Measurements from ENCODE around the gene APOL4.
"Not testable (repeated sequence)": the region's sequence is repeated elsewhere in the genome, so short reads cannot be mapped to it uniquely, and the experiment has no call there.

The APOL4 gene

GRCh38 chr22:36155702-36156101, 45.9 kb downstream of the APOL4 start:
- DNase-seq (ENCODE audit: low read depth in 2 of 2) = no peak

GRCh38 chr22:36154423-36154945, 47.1 kb downstream of the APOL4 start:
- no peak for DNase-seq (ENCODE audit: low read depth in 2 of 2)

GRCh38 chr22:36153501-36154422, 47.8 kb downstream of the APOL4 start:
- no peak for DNase-seq (ENCODE audit: low read depth in 2 of 2)

- not testable (repeated sequence) for DNase-seq (ENCODE audit: low read depth in 2 of 2)
Measured at GRCh38 chr22:36152821-36153220, 48.8 kb downstream of the APOL4 start.

- DNase-seq (ENCODE audit: low read depth in 2 of 2) = no peak
Measured at GRCh38 chr22:36152088-36152487, 49.5 kb downstream of the APOL4 start.

- DNase-seq (ENCODE audit: low read depth in 2 of 2) = no peak
Measured at GRCh38 chr22:36151006-36151595, 50.5 kb downstream of the APOL4 start.

- DNase-seq (ENCODE audit: low read depth in 2 of 2) = no peak
Measured at GRCh38 chr22:36149441-36149840, 52.2 kb downstream of the APOL4 start.

- DNase-seq (ENCODE audit: low read depth in 2 of 2) = no peak
Measured at GRCh38 chr22:36148411-36148810, 53.2 kb downstream of the APOL4 start.

GRCh38 chr22:36147196-36147791, 54.3 kb downstream of the APOL4 start:
- no peak for DNase-seq (ENCODE audit: low read depth in 2 of 2)

- DNase-seq (ENCODE audit: low read depth in 2 of 2) = no peak
Measured at GRCh38 chr22:36145881-36146280, 55.7 kb downstream of the APOL4 start.

GRCh38 chr22:36144886-36145541, 56.6 kb downstream of the APOL4 start:
- no peak for DNase-seq (ENCODE audit: low read depth in 2 of 2)

- DNase-seq (ENCODE audit: low read depth in 2 of 2) = no peak
Measured at GRCh38 chr22:36143956-36144355, 57.7 kb downstream of the APOL4 start.

GRCh38 chr22:36143066-36143815, 58.4 kb downstream of the APOL4 start:
- no peak for DNase-seq (ENCODE audit: low read depth in 2 of 2)

GRCh38 chr22:36141481-36141880, 60.1 kb downstream of the APOL4 start:
- DNase-seq (ENCODE audit: low read depth in 2 of 2) = no peak
